Measurements from ENCODE around the gene CCDC73.

The CCDC73 gene

GRCh38 chr11:32706985-32707741 is 87.3 kb downstream of the CCDC73 start:
- no peak overlapping the region for H3K27ac ChIP-seq (ENCODE audit: low read length)
- peaks cover 0 to 3% of the 10 kb centered on the region in 2 donors for H3K27me3 ChIP-seq (ENCODE audit: control insufficient read depth in 1 of 2, insufficient read depth in 2 of 2, low read length in 2 of 2)
- H3K9me3 ChIP-seq (ENCODE audit: control insufficient read depth in 2 of 2, low read length in 2 of 2), result peaks cover 0 to 2% of the 10 kb centered on the region in 2 donors

GRCh38 chr11:32705309-32706033 is 89.0 kb downstream of the CCDC73 start:
- H3K36me3 ChIP-seq (ENCODE audit: control insufficient read depth in 2 of 2, insufficient read depth in 2 of 2, low read length in 2 of 2), result no peaks in the 10 kb centered on the region
- H3K4me1 ChIP-seq (ENCODE audit: control insufficient read depth, insufficient read depth, low read length), result no peaks in the 10 kb centered on the region
- no peaks in the 10 kb centered on the region for H3K27me3 ChIP-seq (ENCODE audit: control insufficient read depth in 1 of 2, insufficient read depth in 2 of 2, low read length in 2 of 2)
- H3K9me3 ChIP-seq (ENCODE audit: control insufficient read depth in 2 of 2, low read length in 2 of 2), result peaks cover 0 to 2% of the 10 kb centered on the region in 2 donors
- H3K4me3 ChIP-seq (ENCODE audit: low read length in 2 of 2), result no peak overlapping the region
- H3K27ac ChIP-seq (ENCODE audit: low read length), result no peak overlapping the region
- H3K9ac ChIP-seq (ENCODE audit: low read length in 2 of 2), result no peak overlapping the region

More at GRCh38 chr11:32706985-32707741, 87.3 kb downstream of the CCDC73 start:
- Histone ChIP-seq H3K9ac (ENCODE audit: low read length in 2 of 2) (no peak overlapping the region), H3K4me3 (ENCODE audit: low read length in 2 of 2) (no peak overlapping the region), H3K4me1 (ENCODE audit: control insufficient read depth, insufficient read depth, low read length) (no peaks in the 10 kb centered on the region), H3K36me3 (ENCODE audit: control insufficient read depth in 2 of 2, insufficient read depth in 2 of 2, low read length in 2 of 2) (no peaks in the 10 kb centered on the region)

GRCh38 chr11:32704775-32705174 is 89.7 kb downstream of the CCDC73 start:
- no peaks in the 10 kb centered on the region for H3K36me3 ChIP-seq (ENCODE audit: control insufficient read depth in 2 of 2, insufficient read depth in 2 of 2, low read length in 2 of 2)
- H3K27me3 ChIP-seq (ENCODE audit: control insufficient read depth in 1 of 2, insufficient read depth in 2 of 2, low read length in 2 of 2), result no peaks in the 10 kb centered on the region
- no peak overlapping the region for H3K9ac ChIP-seq (ENCODE audit: low read length in 2 of 2)
- H3K4me1 ChIP-seq (ENCODE audit: control insufficient read depth, insufficient read depth, low read length), result no peaks in the 10 kb centered on the region
- H3K27ac ChIP-seq (ENCODE audit: low read length), result no peak overlapping the region
- H3K4me3 ChIP-seq (ENCODE audit: low read length in 2 of 2), result no peak overlapping the region
- H3K9me3 ChIP-seq (ENCODE audit: control insufficient read depth in 2 of 2, low read length in 2 of 2), result peaks cover 0 to 2% of the 10 kb centered on the region in 2 donors

- H3K27me3 ChIP-seq (ENCODE audit: control insufficient read depth in 1 of 2, insufficient read depth in 2 of 2, low read length in 2 of 2), result no peaks in the 10 kb centered on the region
- H3K27ac ChIP-seq (ENCODE audit: low read length), result no peak overlapping the region
- peaks cover 0 to 2% of the 10 kb centered on the region in 2 donors for H3K9me3 ChIP-seq (ENCODE audit: control insufficient read depth in 2 of 2, low read length in 2 of 2)
- no peaks in the 10 kb centered on the region for H3K36me3 ChIP-seq (ENCODE audit: control insufficient read depth in 2 of 2, insufficient read depth in 2 of 2, low read length in 2 of 2)
- no peaks in the 10 kb centered on the region for H3K4me1 ChIP-seq (ENCODE audit: control insufficient read depth, insufficient read depth, low read length)
- H3K9ac ChIP-seq (ENCODE audit: low read length in 2 of 2), result no peak overlapping the region
- no peak overlapping the region for H3K4me3 ChIP-seq (ENCODE audit: low read length in 2 of 2)
These were observed 90.2 kb downstream of the CCDC73 start for GRCh38 chr11:32704261-32704660.

GRCh38 chr11:32701616-32702015 is 92.8 kb downstream of the CCDC73 start:
- Histone ChIP-seq H3K36me3 (ENCODE audit: control insufficient read depth in 2 of 2, insufficient read depth in 2 of 2, low read length in 2 of 2) (no peaks in the 10 kb centered on the region), H3K4me3 (ENCODE audit: low read length in 2 of 2) (no peak overlapping the region), H3K27ac (ENCODE audit: low read length) (no peak overlapping the region), H3K9ac (ENCODE audit: low read length in 2 of 2) (no peak overlapping the region), H3K9me3 (ENCODE audit: control insufficient read depth in 2 of 2, low read length in 2 of 2) (peaks cover 0 to 2% of the 10 kb centered on the region in 2 donors), H3K27me3 (ENCODE audit: control insufficient read depth in 1 of 2, insufficient read depth in 2 of 2, low read length in 2 of 2) (no peaks in the 10 kb centered on the region), H3K4me1 (ENCODE audit: control insufficient read depth, insufficient read depth, low read length) (no peaks in the 10 kb centered on the region)

- Histone ChIP-seq H3K4me1 (ENCODE audit: control insufficient read depth, insufficient read depth, low read length) (no peaks in the 10 kb centered on the region), H3K36me3 (ENCODE audit: control insufficient read depth in 2 of 2, insufficient read depth in 2 of 2, low read length in 2 of 2) (no peaks in the 10 kb centered on the region), H3K27ac (ENCODE audit: low read length) (no peak overlapping the region), H3K4me3 (ENCODE audit: low read length in 2 of 2) (no peak overlapping the region), H3K9me3 (ENCODE audit: control insufficient read depth in 2 of 2, low read length in 2 of 2) (no peaks in the 10 kb centered on the region), H3K27me3 (ENCODE audit: control insufficient read depth in 1 of 2, insufficient read depth in 2 of 2, low read length in 2 of 2) (no peaks in the 10 kb centered on the region), H3K9ac (ENCODE audit: low read length in 2 of 2) (no peak overlapping the region)
These were observed 95.9 kb downstream of the CCDC73 start for GRCh38 chr11:32698579-32698978.

- Histone ChIP-seq H3K27me3 (ENCODE audit: control insufficient read depth in 1 of 2, insufficient read depth in 2 of 2, low read length in 2 of 2) (no peaks in the 10 kb centered on the region), H3K4me3 (ENCODE audit: low read length in 2 of 2) (no peak overlapping the region), H3K36me3 (ENCODE audit: control insufficient read depth in 2 of 2, insufficient read depth in 2 of 2, low read length in 2 of 2) (no peaks in the 10 kb centered on the region), H3K9me3 (ENCODE audit: control insufficient read depth in 2 of 2, low read length in 2 of 2) (no peaks in the 10 kb centered on the region), H3K9ac (ENCODE audit: low read length in 2 of 2) (no peak overlapping the region), H3K4me1 (ENCODE audit: control insufficient read depth, insufficient read depth, low read length) (no peaks in the 10 kb centered on the region), H3K27ac (ENCODE audit: low read length) (no peak overlapping the region)
These were observed 123.4 kb downstream of the CCDC73 start for GRCh38 chr11:32671051-32671450.

GRCh38 chr11:32659672-32660071 is 134.8 kb downstream of the CCDC73 start:
- Histone ChIP-seq H3K27me3 (ENCODE audit: control insufficient read depth in 1 of 2, insufficient read depth in 2 of 2, low read length in 2 of 2) (no peaks in the 10 kb centered on the region), H3K4me3 (ENCODE audit: low read length in 2 of 2) (no peak overlapping the region), H3K36me3 (ENCODE audit: control insufficient read depth in 2 of 2, insufficient read depth in 2 of 2, low read length in 2 of 2) (no peaks in the 10 kb centered on the region), H3K4me1 (ENCODE audit: control insufficient read depth, insufficient read depth, low read length) (no peaks in the 10 kb centered on the region), H3K9ac (ENCODE audit: low read length in 2 of 2) (no peak overlapping the region), H3K27ac (ENCODE audit: low read length) (no peak overlapping the region), H3K9me3 (ENCODE audit: control insufficient read depth in 2 of 2, low read length in 2 of 2) (no peaks in the 10 kb centered on the region)

GRCh38 chr11:32658639-32659406 is 135.6 kb downstream of the CCDC73 start:
- Histone ChIP-seq H3K4me3 (ENCODE audit: low read length in 2 of 2) (no peak overlapping the region), H3K36me3 (ENCODE audit: control insufficient read depth in 2 of 2, insufficient read depth in 2 of 2, low read length in 2 of 2) (no peaks in the 10 kb centered on the region), H3K27ac (ENCODE audit: low read length) (no peak overlapping the region), H3K4me1 (ENCODE audit: control insufficient read depth, insufficient read depth, low read length) (no peaks in the 10 kb centered on the region), H3K9me3 (ENCODE audit: control insufficient read depth in 2 of 2, low read length in 2 of 2) (no peaks in the 10 kb centered on the region), H3K27me3 (ENCODE audit: control insufficient read depth in 1 of 2, insufficient read depth in 2 of 2, low read length in 2 of 2) (no peaks in the 10 kb centered on the region), H3K9ac (ENCODE audit: low read length in 2 of 2) (no peak overlapping the region)

- no peaks in the 10 kb centered on the region for H3K36me3 ChIP-seq (ENCODE audit: control insufficient read depth in 2 of 2, insufficient read depth in 2 of 2, low read length in 2 of 2)
- H3K27me3 ChIP-seq (ENCODE audit: control insufficient read depth in 1 of 2, insufficient read depth in 2 of 2, low read length in 2 of 2), result no peaks in the 10 kb centered on the region
- no peaks in the 10 kb centered on the region for H3K4me1 ChIP-seq (ENCODE audit: control insufficient read depth, insufficient read depth, low read length)
- H3K4me3 ChIP-seq (ENCODE audit: low read length in 2 of 2), result no peak overlapping the region
- H3K27ac ChIP-seq (ENCODE audit: low read length), result no peak overlapping the region
- no peak overlapping the region for H3K9ac ChIP-seq (ENCODE audit: low read length in 2 of 2)
- no peaks in the 10 kb centered on the region for H3K9me3 ChIP-seq (ENCODE audit: control insufficient read depth in 2 of 2, low read length in 2 of 2)
These were observed 150.9 kb downstream of the CCDC73 start for GRCh38 chr11:32643526-32643925.

All from stomach smooth muscle (tissue), 2 donors.